NT2/D1 (cell line): ENCODE results near the gene GFOD1.

Source experiments
- SUZ12 ChIP-seq: IDR thresholded peaks from 2 replicates; pipeline ENCODE4 v1.6.1; 2011; ENCODE audit not compliant: insufficient read length, insufficient read depth; ENCODE audit errors: extremely low read depth
- YY1 ChIP-seq: IDR thresholded peaks from 2 replicates; pipeline ENCODE4 v1.6.1; 2011; ENCODE audit not compliant: insufficient read length, insufficient read depth

- TF ChIP-seq YY1 = no peak
- TF ChIP-seq SUZ12 = no peak
Observed at GRCh38 chr6:13490402-13490801, 3.0 kb upstream of the GFOD1 start.
